ENCODE results near the gene SP1.

The SP1 gene

GRCh38 chr12:53344824-53345485, 35.0 kb upstream of the SP1 start (continued):
- no peak for TF ChIP-seq ZNF24 (tag by site-specific recombination; IDR thresholded peaks at IDR 0.05)
- TF ChIP-seq ZNF248 (tag by site-specific recombination; IDR thresholded peaks at IDR 0.05), result no peak
- no peak for TF ChIP-seq ZNF585B (tag by site-specific recombination; IDR thresholded peaks at IDR 0.05)
- TF ChIP-seq ZBTB49 (tag by site-specific recombination; IDR thresholded peaks at IDR 0.05; ENCODE audit: low read depth), result no peak
- TF ChIP-seq ZNF112 (tag by site-specific recombination; IDR thresholded peaks at IDR 0.05), result no peak
- TF ChIP-seq ZNF626 (tag by site-specific recombination; IDR thresholded peaks at IDR 0.05), result no peak
- no peak for TF ChIP-seq ZNF169 (tag by site-specific recombination; IDR thresholded peaks at IDR 0.05)
- no peak for TF ChIP-seq ZNF211 (tag by site-specific recombination; IDR thresholded peaks at IDR 0.05; ENCODE audit: low read depth)
- TF ChIP-seq ZNF704 (tag by site-specific recombination; IDR thresholded peaks at IDR 0.05), result no peak
- TF ChIP-seq ZNF830 (tag by site-specific recombination; IDR thresholded peaks at IDR 0.05; ENCODE audit: low read depth), result no peak
- no peak for TF ChIP-seq ZNF660 (tag by site-specific recombination; IDR thresholded peaks at IDR 0.05)
- TF ChIP-seq ZNF791 (tag by site-specific recombination; IDR thresholded peaks at IDR 0.05), result no peak
- no peak for TF ChIP-seq ZNF785 (tag by site-specific recombination; IDR thresholded peaks at IDR 0.05)
- 0 out of 2 replicates have a peak, but pooled peaks have one; percentile 37 for TF ChIP-seq ZNF639 (tag by site-specific recombination; IDR thresholded peaks at IDR 0.05)
- TF ChIP-seq ZNF2 (tag by site-specific recombination; IDR thresholded peaks at IDR 0.05), result peak; percentile 74
- no peak for TF ChIP-seq ZNF138 (tag by site-specific recombination; IDR thresholded peaks at IDR 0.05; ENCODE audit: borderline replicate concordance)
- no peak for TF ChIP-seq ZFP3 (tag by site-specific recombination; IDR thresholded peaks at IDR 0.05; ENCODE audit: low read depth)
- peak; percentile 35 for TF ChIP-seq ZNF654 (tag by site-specific recombination; IDR thresholded peaks at IDR 0.05; ENCODE audit: low read depth)
- no peak for TF ChIP-seq ZNF311 (tag by site-specific recombination; IDR thresholded peaks at IDR 0.05; ENCODE audit: borderline replicate concordance)
- no peak for TF ChIP-seq ZSCAN30 (tag by site-specific recombination; IDR thresholded peaks at IDR 0.05)
- no peak for TF ChIP-seq ZNF174 (tag by site-specific recombination; IDR thresholded peaks at IDR 0.05)
- TF ChIP-seq PRDM6 (tag by site-specific recombination; IDR thresholded peaks at IDR 0.05), result no peak
- peak; percentile 95 for TF ChIP-seq ZNF610 (tag by site-specific recombination; IDR thresholded peaks at IDR 0.05; ENCODE audit: borderline replicate concordance)
- no peak for TF ChIP-seq ZNF18 (tag by site-specific recombination; IDR thresholded peaks at IDR 0.05)
- no peak for TF ChIP-seq ZNF48 (tag by site-specific recombination; IDR thresholded peaks at IDR 0.05)
- peak; percentile 95 for TF ChIP-seq GLIS2 (tag by site-specific recombination; IDR thresholded peaks at IDR 0.05)
- TF ChIP-seq ZNF19 (tag by site-specific recombination; IDR thresholded peaks at IDR 0.05; ENCODE audit: low read depth), result no peak
- no peak for TF ChIP-seq ZNF292 (tag by site-specific recombination; IDR thresholded peaks at IDR 0.05; ENCODE audit: borderline replicate concordance, low read depth)
- no peak for TF ChIP-seq ZNF510 (tag by site-specific recombination; IDR thresholded peaks at IDR 0.05; ENCODE audit: insufficient replicate concordance)
- TF ChIP-seq ZNF26 (tag by site-specific recombination; IDR thresholded peaks at IDR 0.05), result no peak

All from HEK293 (cell line).